Keratinocyte (primary cell): Measurements from ENCODE around the gene DHTKD1. TPM values are rescaled to one million over a fixed set of nuclear protein-coding genes. Genes with fewer than 3 reads are reported as not detected.

ENCODE experiments used
- DNase-seq: peaks from one replicate; pipeline ENCODE4 v3.0.0-alpha.2; 2011; ENCODE audit warnings: low read depth, missing footprints, low spot score
- FAIRE-seq: peaks from 2 replicates; lab custom pipeline; 2011; peaks lifted over from hg19 to GRCh38; lab: Jason Lieb, UNC
- H2AFZ ChIP-seq: 2 replicates; pipeline ENCODE4 v1.6.0; 2012; ENCODE audit warnings: low read length, control low read depth, inconsistent platforms; ENCODE audit not compliant: control insufficient read depth
- H3K27ac ChIP-seq: 2 replicates; pipeline ENCODE4 v1.5.1; 2011; ENCODE audit warnings: low read length; ENCODE audit not compliant: control insufficient read depth, insufficient read depth
- H3K27me3 ChIP-seq: 3 replicates; pipeline ENCODE4 v1.6.0; 2011; ENCODE audit warnings: low read length; ENCODE audit not compliant: control insufficient read depth, insufficient read depth; ENCODE audit errors: extremely low read depth
- H3K36me3 ChIP-seq, 2 experiments: 2 replicates in 1 of 2; 3 replicates in 1 of 2; pipeline ENCODE4 v1.5.1; 2011; ENCODE audit warnings: low read length in 2 of 2, mild to moderate bottlenecking in 1 of 2; ENCODE audit not compliant: control insufficient read depth in 2 of 2, insufficient read depth in 2 of 2; ENCODE audit errors: extremely low read depth in 1 of 2
- H3K4me1 ChIP-seq: 3 replicates; pipeline ENCODE4 v1.5.1; 2011; ENCODE audit warnings: low read length; ENCODE audit not compliant: control insufficient read depth, insufficient read depth; ENCODE audit errors: extremely low read depth
- H3K4me2 ChIP-seq: 3 replicates; pipeline ENCODE4 v1.6.0; 2011; ENCODE audit warnings: low read depth, low read length; ENCODE audit not compliant: control insufficient read depth, insufficient read depth; ENCODE audit errors: extremely low read depth
- H3K4me3 ChIP-seq, 3 experiments: fragments of 200-600 bp in 1 of 3; sonication (generic) in 1 of 3; 2 replicates in 2 of 3; 3 replicates in 1 of 3; pipeline ENCODE4 v1.5.1; 2011 to 2016; ENCODE audit warnings: low read length in 3 of 3, mild to moderate bottlenecking in 3 of 3, control low read depth in 2 of 3, inconsistent platforms in 1 of 3, low read depth in 1 of 3, mixed read lengths in 1 of 3, mixed run types in 1 of 3, moderate library complexity in 1 of 3; ENCODE audit not compliant: control insufficient read depth in 2 of 3, insufficient read depth in 2 of 3; ENCODE audit errors: extremely low read depth in 1 of 3
- H3K79me2 ChIP-seq: 2 replicates; pipeline ENCODE4 v1.6.0; 2012; ENCODE audit warnings: low read length; ENCODE audit not compliant: control insufficient read depth, insufficient read depth
- H3K9ac ChIP-seq: 3 replicates; pipeline ENCODE4 v1.6.0; 2011; ENCODE audit warnings: low read length; ENCODE audit not compliant: control insufficient read depth, insufficient read depth; ENCODE audit errors: extremely low read depth
- H3K9me1 ChIP-seq: 3 replicates; pipeline ENCODE4 v1.6.0; 2011; ENCODE audit warnings: low read length; ENCODE audit not compliant: control insufficient read depth, insufficient read depth; ENCODE audit errors: extremely low read depth
- H3K9me3 ChIP-seq: 2 replicates; pipeline ENCODE4 v1.5.1; 2012; ENCODE audit warnings: low read depth, low read length; ENCODE audit not compliant: control insufficient read depth
- H4K20me1 ChIP-seq: 3 replicates; pipeline ENCODE4 v1.6.0; 2011; ENCODE audit warnings: low read length; ENCODE audit not compliant: control insufficient read depth, insufficient read depth; ENCODE audit errors: extremely low read depth
- CTCF ChIP-seq, 3 experiments: IDR thresholded peaks in 1 of 3; conservative IDR thresholded peaks in 1 of 3; optimal IDR thresholded peaks in 1 of 3; 2 replicates in 2 of 3; 3 replicates in 1 of 3; pipeline versions ENCODE3 to v1.5.1; 2011; ENCODE audit warnings: low read length in 3 of 3, mild to moderate bottlenecking in 3 of 3, moderate library complexity in 2 of 3, control low read depth in 1 of 3, inconsistent platforms in 1 of 3; ENCODE audit not compliant: insufficient read depth in 2 of 3; ENCODE audit errors: extremely low read depth in 1 of 3
- EZH2 ChIP-seq: IDR thresholded peaks from one replicate; pipeline ENCODE4 v1.6.1; 2012; ENCODE audit warnings: inconsistent platforms, mild to moderate bottlenecking, low read length, moderate library complexity
- dilution Hi-C: fragments of 300-500 bp; cut with MboI; formaldehyde crosslinking; loops from one replicate; pipeline ENCODE4 v1.7.0; 2020; ENCODE audit warnings: low sequenced_read_pairs; ENCODE audit not compliant: extremely low pct_ligation_motif_present
- polyA plus RNA-seq, 5 experiments: library from polyadenylated mRNA; depleted of rRNA in 3 of 5; stranded (reverse) in 3 of 5; stranded (forward) in 1 of 5; unstranded in 1 of 5; fragments of >200 nt; gene quantifications; 1 replicate in 1 of 5; 2 replicates in 3 of 5; 3 replicates in 1 of 5; pipeline versions ENCODE4 v1.2.1 to v1.2.3, GENCODE V29; 2011 to 2012; ENCODE audit warnings: missing spikeins in 2 of 5, low read depth in 1 of 5, low replicate concordance in 1 of 5

The DHTKD1 gene
- polyA plus RNA-seq, 1 donor (not counting 4 experiments of a cell fraction or from before 2014, with no cell fraction given): 12.8 TPM

GRCh38 chr10:12073526-12073925, 4.8 kb downstream of the DHTKD1 start:
- no peak overlapping the region for H3K4me2 ChIP-seq
- H3K9ac ChIP-seq: no peak overlapping the region

GRCh38 chr10:12077580-12078180, 8.9 kb downstream of the DHTKD1 start:
- Histone ChIP-seq H3K9ac (no peak overlapping the region), H3K36me3 (peaks cover 0 to 3% of the 10 kb centered on the region in 2 experiments), H3K4me2 (no peak overlapping the region), H3K4me1 (peaks cover 3% of the 10 kb centered on the region), H3K9me1 (no peaks in the 10 kb centered on the region), H3K79me2 (no peaks in the 10 kb centered on the region), H3K27me3 (no peaks in the 10 kb centered on the region), H4K20me1 (peaks cover 2% of the 10 kb centered on the region), H2AFZ (no peak overlapping the region), H3K27ac (no peak overlapping the region), H3K9me3 (no peaks in the 10 kb centered on the region), H3K4me3 (no peak overlapping the region)
- dilution Hi-C loops: no loop called here
- no peak for FAIRE-seq
- DNase-seq: no peak
- no peak for TF ChIP-seq EZH2
- no peak for TF ChIP-seq CTCF (optimal IDR thresholded peaks at IDR 0.05 in 1 of 3, IDR thresholded peaks at IDR 0.05 in 1 of 3, conservative IDR thresholded peaks at IDR 0.05 in 1 of 3; ENCODE audit: extremely low read depth in 1 of 3, insufficient read depth in 2 of 3, low read length in 3 of 3)

More at GRCh38 chr10:12073526-12073925, 4.8 kb downstream of the DHTKD1 start:
- H3K36me3 ChIP-seq: peaks cover 0 to 3% of the 10 kb centered on the region in 2 experiments
- H3K4me3 ChIP-seq: no peak overlapping the region
- no peaks in the 10 kb centered on the region for H3K9me1 ChIP-seq
- TF ChIP-seq CTCF (optimal IDR thresholded peaks at IDR 0.05 in 1 of 3, IDR thresholded peaks at IDR 0.05 in 1 of 3, conservative IDR thresholded peaks at IDR 0.05 in 1 of 3; ENCODE audit: extremely low read depth in 1 of 3, insufficient read depth in 2 of 3, low read length in 3 of 3): no peak
- TF ChIP-seq EZH2: no peak
- H3K4me1 ChIP-seq: peaks cover 4% of the 10 kb centered on the region
- dilution Hi-C loops: no loop called here
- FAIRE-seq (no peak), DNase-seq (no peak)
- no peaks in the 10 kb centered on the region for H4K20me1 ChIP-seq
- H3K27me3 ChIP-seq: no peaks in the 10 kb centered on the region
- no peak overlapping the region for H3K27ac ChIP-seq
- H2AFZ ChIP-seq: no peak overlapping the region
- no peaks in the 10 kb centered on the region for H3K9me3 ChIP-seq
- H3K79me2 ChIP-seq: peaks cover 17% of the 10 kb centered on the region
